CD4-positive, CD25-positive, alpha-beta regulatory T cell (primary cell): ENCODE measurements around the gene SPRED2. TPM values are rescaled to one million over a fixed set of nuclear protein-coding genes. Genes with fewer than 3 reads are reported as not detected.
"Not testable (repeated sequence)": the region's sequence is repeated elsewhere in the genome, so short reads cannot be mapped to it uniquely, and the experiment has no call there.

ENCODE experiments used
- ATAC-seq, 2 donors: fragments of 150-1000 bp; cut with Tn5 transposase; one replicate each; pipeline ENCODE4 v1.10.0; 2021; ENCODE audit warnings: low read depth in 2 of 2, moderate number of reproducible peaks in 2 of 2, moderate library complexity in 1 of 2
- DNase-seq, 3 donors: peaks; one replicate each; pipeline versions ENCODE4 v3.0.0 to v3.0.0-alpha.2; 2012 to 2022; ENCODE audit warnings: mixed read lengths in 1 of 3
- H3K27ac ChIP-seq: one replicate; pipeline ENCODE4 v1.7.0; 2013; ENCODE audit warnings: mild to moderate bottlenecking, low read length; ENCODE audit not compliant: insufficient read depth, poor library complexity, severe bottlenecking
- H3K27me3 ChIP-seq: one replicate; pipeline ENCODE4 v1.7.0; 2013; ENCODE audit warnings: low read length; ENCODE audit not compliant: control insufficient read depth, insufficient read depth
- H3K36me3 ChIP-seq: one replicate; pipeline ENCODE4 v1.7.0; 2013; ENCODE audit warnings: mild to moderate bottlenecking, low read length, moderate library complexity; ENCODE audit not compliant: control insufficient read depth, insufficient read depth
- H3K4me1 ChIP-seq: 2 replicates; pipeline ENCODE4 v1.7.0; 2013; ENCODE audit warnings: mild to moderate bottlenecking, low read length; ENCODE audit not compliant: insufficient read depth, control insufficient read depth, poor library complexity, severe bottlenecking
- H3K4me3 ChIP-seq: one replicate; pipeline ENCODE4 v1.7.0; 2013; ENCODE audit warnings: low read depth, mild to moderate bottlenecking, low read length, moderate library complexity
- H3K9me3 ChIP-seq, 2 experiments: 1 replicate in 1 of 2; 2 replicates in 1 of 2; pipeline ENCODE4 v1.7.0; 2013; ENCODE audit warnings: low read length in 2 of 2, mild to moderate bottlenecking in 1 of 2, moderate library complexity in 1 of 2; ENCODE audit not compliant: control insufficient read depth in 2 of 2
- H3K27ac Mint-ChIP-seq, 3 donors: one replicate each; pipeline ENCODE4 v1.8.0; 2020 to 2022; ENCODE audit warnings: mild to moderate bottlenecking in 3 of 3, mixed read lengths in 3 of 3, moderate library complexity in 2 of 3
- H3K27me3 Mint-ChIP-seq: one replicate; pipeline ENCODE4 v1.8.0; 2022; ENCODE audit warnings: mild to moderate bottlenecking, mixed read lengths
- H3K36me3 Mint-ChIP-seq: one replicate; pipeline ENCODE4 v1.8.0; 2020; ENCODE audit warnings: mixed read lengths
- H3K4me1 Mint-ChIP-seq, 4 donors: one replicate each; pipeline ENCODE4 v1.8.0; 2020 to 2022; ENCODE audit warnings: mixed read lengths in 4 of 4, mild to moderate bottlenecking in 1 of 4
- H3K4me3 Mint-ChIP-seq, 4 donors: one replicate each; pipeline ENCODE4 v1.8.0; 2020 to 2022; ENCODE audit warnings: mild to moderate bottlenecking in 4 of 4, mixed read lengths in 4 of 4, moderate library complexity in 3 of 4
- H3K9me3 Mint-ChIP-seq, 7 donors: one replicate each; pipeline ENCODE4 v1.8.0; 2020 to 2022; ENCODE audit warnings: mixed read lengths in 7 of 7, mild to moderate bottlenecking in 3 of 7, moderate library complexity in 2 of 7
- polyA plus RNA-seq, 4 donors: library from polyadenylated mRNA; unstranded; fragments of 300-500 nt; fragmentation: Illumina TruSeq; gene quantifications; one replicate each; pipeline ENCODE4 v1.2.3, GENCODE V29; 2021
- total RNA-seq: library from RNA; stranded (reverse); gene quantifications from one replicate; pipeline ENCODE4 v1.2.3, GENCODE V29; 2022

SPRED2 gene
- total and polyA plus RNA-seq, 5 donors from 2014 or later: 0.23 to 6.3 (median 1.1) TPM

- H3K27ac Mint-ChIP-seq: peak overlapping the region in 2 of 3 donors; percentile 17 to 45
- no peak for DNase-seq
- no peak overlapping the region for H3K27ac ChIP-seq
- H3K4me1 Mint-ChIP-seq: peaks cover 0 to 23% (median 12%) of the 10 kb centered on the region in 4 donors
- no peaks in the 10 kb centered on the region for H3K27me3 ChIP-seq
- H3K9me3 ChIP-seq: no peaks in the 10 kb centered on the region
- H3K4me1 ChIP-seq: peaks cover 6% of the 10 kb centered on the region
- no peak for ATAC-seq
- no peaks in the 10 kb centered on the region for H3K27me3 Mint-ChIP-seq
- H3K36me3 ChIP-seq: no peaks in the 10 kb centered on the region
- no peak overlapping the region for H3K4me3 ChIP-seq
- no peaks in the 10 kb centered on the region for H3K9me3 Mint-ChIP-seq
- H3K36me3 Mint-ChIP-seq: peaks cover 3% of the 10 kb centered on the region
- no peak overlapping the region for H3K4me3 Mint-ChIP-seq
These were observed 113.2 kb downstream of the SPRED2 start for GRCh38 chr2:65319072-65319673.

- no peaks in the 10 kb centered on the region for H3K27me3 ChIP-seq
- peaks cover 6% of the 10 kb centered on the region for H3K36me3 Mint-ChIP-seq
- H3K9me3 Mint-ChIP-seq: no peaks in the 10 kb centered on the region
- H3K4me1 Mint-ChIP-seq: peaks cover 2 to 23% (median 12%) of the 10 kb centered on the region in 4 donors
- no peaks in the 10 kb centered on the region for H3K9me3 ChIP-seq
- H3K4me3 Mint-ChIP-seq: no peak overlapping the region
- no peak overlapping the region for H3K27ac Mint-ChIP-seq
- H3K4me1 ChIP-seq: peaks cover 6% of the 10 kb centered on the region
- no peak for DNase-seq
- no peak overlapping the region for H3K4me3 ChIP-seq
- H3K36me3 ChIP-seq: no peaks in the 10 kb centered on the region
- no peak overlapping the region for H3K27ac ChIP-seq
- ATAC-seq: no peak
- H3K27me3 Mint-ChIP-seq: no peaks in the 10 kb centered on the region
These were observed 114.6 kb downstream of the SPRED2 start for GRCh38 chr2:65317841-65318240.

GRCh38 chr2:65317351-65317750 is 115.0 kb downstream of the SPRED2 start:
- not testable (repeated sequence) for H3K27ac ChIP-seq, H3K27me3 Mint-ChIP-seq, H3K36me3 ChIP-seq, H3K27ac Mint-ChIP-seq, H3K4me3 Mint-ChIP-seq, DNase-seq, H3K36me3 Mint-ChIP-seq, H3K4me1 ChIP-seq, H3K27me3 ChIP-seq, H3K4me3 ChIP-seq, ATAC-seq, H3K9me3 ChIP-seq, H3K9me3 Mint-ChIP-seq
- H3K4me1 Mint-ChIP-seq: peaks cover 3 to 23% (median 12%) of the 10 kb centered on the region in 4 donors

- no peak overlapping the region for H3K27ac ChIP-seq
- Mint-ChIP-seq H3K4me1 (peaks cover 3 to 23% (median 12%) of the 10 kb centered on the region in 4 donors), H3K27me3 (no peaks in the 10 kb centered on the region), H3K9me3 (no peaks in the 10 kb centered on the region), H3K4me3 (no peak overlapping the region), H3K36me3 (peaks cover 6% of the 10 kb centered on the region), H3K27ac (no peak overlapping the region)
- H3K27me3 ChIP-seq: no peaks in the 10 kb centered on the region
- DNase-seq (no peak), ATAC-seq (no peak)
- no peaks in the 10 kb centered on the region for H3K9me3 ChIP-seq
- H3K4me1 ChIP-seq: peaks cover 6% of the 10 kb centered on the region
- H3K36me3 ChIP-seq: no peaks in the 10 kb centered on the region
- H3K4me3 ChIP-seq: no peak overlapping the region
These were observed 116.3 kb downstream of the SPRED2 start for GRCh38 chr2:65316072-65316471.

- no peaks in the 10 kb centered on the region for H3K36me3 ChIP-seq
- Mint-ChIP-seq H3K4me3 (no peak overlapping the region), H3K27ac (no peak overlapping the region), H3K27me3 (no peaks in the 10 kb centered on the region), H3K9me3 (no peaks in the 10 kb centered on the region), H3K4me1 (peaks cover 0 to 12% (median 4%) of the 10 kb centered on the region in 4 donors), H3K36me3 (peaks cover 7% of the 10 kb centered on the region)
- no peaks in the 10 kb centered on the region for H3K9me3 ChIP-seq
- no peak overlapping the region for H3K4me3 ChIP-seq
- no peak overlapping the region for H3K27ac ChIP-seq
- no peaks in the 10 kb centered on the region for H3K27me3 ChIP-seq
- DNase-seq: no peak
- no peaks in the 10 kb centered on the region for H3K4me1 ChIP-seq
- no peak for ATAC-seq
These were observed 117.5 kb downstream of the SPRED2 start for GRCh38 chr2:65314801-65315441.

- no peak overlapping the region for H3K4me3 Mint-ChIP-seq
- peaks cover 0 to 3% (median 1%) of the 10 kb centered on the region in 4 donors for H3K4me1 Mint-ChIP-seq
- H3K27me3 Mint-ChIP-seq: no peaks in the 10 kb centered on the region
- ATAC-seq: no peak
- no peak for DNase-seq
- no peaks in the 10 kb centered on the region for H3K9me3 ChIP-seq
- no peaks in the 10 kb centered on the region for H3K9me3 Mint-ChIP-seq
- H3K36me3 Mint-ChIP-seq: peaks cover 12% of the 10 kb centered on the region
- no peaks in the 10 kb centered on the region for H3K36me3 ChIP-seq
- no peak overlapping the region for H3K4me3 ChIP-seq
- H3K27ac ChIP-seq: no peak overlapping the region
- no peaks in the 10 kb centered on the region for H3K4me1 ChIP-seq
- peak overlapping the region in 1 of 3 donors; percentile 51 for H3K27ac Mint-ChIP-seq
- no peaks in the 10 kb centered on the region for H3K27me3 ChIP-seq
These were observed 118.5 kb downstream of the SPRED2 start for GRCh38 chr2:65313954-65314256.

GRCh38 chr2:65313126-65313953 is 119.1 kb downstream of the SPRED2 start:
- peak overlapping the region in 1 of 3 donors; percentile 23 for H3K27ac Mint-ChIP-seq

More at GRCh38 chr2:65313126-65313953, 119.1 kb downstream of the SPRED2 start:
- Histone ChIP-seq H3K9me3 (no peaks in the 10 kb centered on the region), H3K27me3 (no peaks in the 10 kb centered on the region), H3K36me3 (no peaks in the 10 kb centered on the region), H3K27ac (no peak overlapping the region), H3K4me1 (no peaks in the 10 kb centered on the region), H3K4me3 (no peak overlapping the region)
- DNase-seq: no peak
- no peak for ATAC-seq
- H3K36me3 Mint-ChIP-seq: peaks cover 12% of the 10 kb centered on the region
- peaks cover 0 to 3% (median 0%) of the 10 kb centered on the region in 4 donors for H3K4me1 Mint-ChIP-seq
- H3K27me3 Mint-ChIP-seq: no peaks in the 10 kb centered on the region
- no peaks in the 10 kb centered on the region for H3K9me3 Mint-ChIP-seq
- H3K4me3 Mint-ChIP-seq: no peak overlapping the region
